ENCODE results near the gene FSCN2. TPM values are rescaled to one million over a fixed set of nuclear protein-coding genes. Genes with fewer than 3 reads are reported as not detected.
A peak's percentile ranks its signal among the peaks of the same experiment; 100 is the strongest.

FSCN2 gene
- total and polyA plus RNA-seq, 2 donors (not counting 1 experiment from before 2014, with no cell fraction given): 0.35 to 2.0 TPM

DNA sequence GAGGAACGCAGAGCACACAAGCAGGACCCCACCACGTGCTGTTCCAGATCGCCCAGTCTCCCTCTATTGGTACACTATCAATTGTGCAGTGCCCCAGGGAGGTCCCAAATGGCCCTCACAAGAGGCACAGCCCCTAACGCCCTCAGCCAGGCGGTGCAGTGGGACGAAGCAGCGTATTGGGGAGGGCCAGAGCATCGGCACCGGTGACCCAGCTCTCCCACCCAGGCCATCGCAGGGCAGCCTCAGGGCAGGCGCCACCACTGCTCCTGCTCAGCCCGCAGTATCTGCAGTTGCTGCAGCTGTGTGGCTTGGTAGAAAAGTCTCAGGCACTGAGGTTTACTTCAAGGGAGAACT lies 29.9 kb downstream of the FSCN2 start:
- Histone ChIP-seq H3K9ac (ENCODE audit: insufficient read depth, low read length) (no peak overlapping the region), H3K79me2 (ENCODE audit: control insufficient read depth, insufficient read depth, low read length) (no peaks in the 10 kb centered on the region), H3K4me3 (replicated peaks in 1 of 4; ENCODE audit: control extremely low read depth in 1 of 4, insufficient read depth in 1 of 4, low read depth in 3 of 4, low read length in 4 of 4) (no peak overlapping the region), H4K20me1 (ENCODE audit: control insufficient read depth, extremely low read depth, insufficient read depth, low read length) (no peaks in the 10 kb centered on the region), H3K4me1 (ENCODE audit: control insufficient read depth, extremely low read depth, insufficient read depth, low read length) (peaks cover 28% of the 10 kb centered on the region), H3K36me3 (ENCODE audit: control insufficient read depth, insufficient read depth, low read length) (peaks cover 25% of the 10 kb centered on the region), H3K9me3 (ENCODE audit: control insufficient read depth, insufficient read depth, low read depth, low read length) (no peaks in the 10 kb centered on the region), H2AFZ (ENCODE audit: low read length) (no peak overlapping the region), H3K27ac (ENCODE audit: insufficient read depth, low read length) (no peak overlapping the region), H3K27me3 (ENCODE audit: control insufficient read depth, insufficient read depth, low read length) (no peaks in the 10 kb centered on the region), H3K4me2 (ENCODE audit: extremely low read depth, insufficient read depth, low read length) (no peak overlapping the region)
- TF ChIP-seq EZH2 (IDR thresholded peaks at IDR 0.05; ENCODE audit: low read length, missing control alignments) (no peak), CTCF (conservative IDR thresholded peaks at IDR 0.05 in 1 of 2, IDR thresholded peaks at IDR 0.05 in 1 of 2; ENCODE audit: low read depth in 1 of 2, low read length in 2 of 2) (no peak)
- DNase-seq (ENCODE audit: low read depth in 2 of 2): no peak

GRCh38 chr17:81558941-81559806 lies 31.0 kb downstream of the FSCN2 start:
- TF ChIP-seq CTCF (conservative IDR thresholded peaks at IDR 0.05 in 1 of 2, IDR thresholded peaks at IDR 0.05 in 1 of 2; ENCODE audit: low read depth in 1 of 2, low read length in 2 of 2) (peak; percentile 10 to 19), EZH2 (IDR thresholded peaks at IDR 0.05; ENCODE audit: low read length, missing control alignments) (no peak)
- H3K27ac ChIP-seq (ENCODE audit: insufficient read depth, low read length): no peak overlapping the region
- no peak overlapping the region for H3K4me3 ChIP-seq (replicated peaks in 1 of 4; ENCODE audit: control extremely low read depth in 1 of 4, insufficient read depth in 1 of 4, low read depth in 3 of 4, low read length in 4 of 4)
- H3K9me3 ChIP-seq (ENCODE audit: control insufficient read depth, insufficient read depth, low read depth, low read length): no peaks in the 10 kb centered on the region
- no peak for DNase-seq (ENCODE audit: low read depth in 2 of 2)
- H4K20me1 ChIP-seq (ENCODE audit: control insufficient read depth, extremely low read depth, insufficient read depth, low read length): no peaks in the 10 kb centered on the region
- no peak overlapping the region for H3K9ac ChIP-seq (ENCODE audit: insufficient read depth, low read length)
- peaks cover 22% of the 10 kb centered on the region for H3K4me1 ChIP-seq (ENCODE audit: control insufficient read depth, extremely low read depth, insufficient read depth, low read length)
- H3K4me2 ChIP-seq (ENCODE audit: extremely low read depth, insufficient read depth, low read length): no peak overlapping the region
- no peak overlapping the region for H2AFZ ChIP-seq (ENCODE audit: low read length)
- H3K36me3 ChIP-seq (ENCODE audit: control insufficient read depth, insufficient read depth, low read length): peaks cover 25% of the 10 kb centered on the region
- H3K27me3 ChIP-seq (ENCODE audit: control insufficient read depth, insufficient read depth, low read length): no peaks in the 10 kb centered on the region
- H3K79me2 ChIP-seq (ENCODE audit: control insufficient read depth, insufficient read depth, low read length): no peaks in the 10 kb centered on the region

DNA sequence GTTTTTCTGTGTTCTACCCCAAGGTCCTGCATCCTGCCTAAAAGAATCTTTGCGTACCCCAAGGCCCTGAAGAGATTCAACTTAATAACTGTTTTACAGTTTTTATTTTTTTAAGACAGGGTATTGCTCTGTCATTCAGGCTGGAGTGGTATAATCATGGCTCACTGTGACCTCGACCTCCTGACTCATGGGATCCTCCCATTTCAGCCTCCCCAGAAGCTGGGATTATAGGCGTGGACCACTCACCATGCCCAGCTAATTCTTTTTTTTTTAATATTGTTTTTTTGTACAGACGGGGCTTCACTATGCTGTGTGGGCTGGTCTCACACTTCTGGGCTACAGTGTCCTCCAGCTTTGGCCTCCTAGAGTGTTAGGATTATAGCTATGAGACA lies 33.3 kb downstream of the FSCN2 start:
- Histone ChIP-seq H3K4me2 (ENCODE audit: extremely low read depth, insufficient read depth, low read length) (no peak overlapping the region), H2AFZ (ENCODE audit: low read length) (no peak overlapping the region), H3K4me1 (ENCODE audit: control insufficient read depth, extremely low read depth, insufficient read depth, low read length) (peaks cover 26% of the 10 kb centered on the region), H3K36me3 (ENCODE audit: control insufficient read depth, insufficient read depth, low read length) (peaks cover 33% of the 10 kb centered on the region), H3K27me3 (ENCODE audit: control insufficient read depth, insufficient read depth, low read length) (no peaks in the 10 kb centered on the region), H3K9me3 (ENCODE audit: control insufficient read depth, insufficient read depth, low read depth, low read length) (no peaks in the 10 kb centered on the region), H3K27ac (ENCODE audit: insufficient read depth, low read length) (peak overlapping the region; percentile 71), H3K79me2 (ENCODE audit: control insufficient read depth, insufficient read depth, low read length) (peaks cover 2% of the 10 kb centered on the region), H3K9ac (ENCODE audit: insufficient read depth, low read length) (no peak overlapping the region), H4K20me1 (ENCODE audit: control insufficient read depth, extremely low read depth, insufficient read depth, low read length) (no peaks in the 10 kb centered on the region), H3K4me3 (replicated peaks in 1 of 4; ENCODE audit: control extremely low read depth in 1 of 4, insufficient read depth in 1 of 4, low read depth in 3 of 4, low read length in 4 of 4) (no peak overlapping the region)
- peak; percentile 59 to 67 for DNase-seq (ENCODE audit: low read depth in 2 of 2)
- TF ChIP-seq EZH2 (IDR thresholded peaks at IDR 0.05; ENCODE audit: low read length, missing control alignments): no peak
- TF ChIP-seq CTCF (conservative IDR thresholded peaks at IDR 0.05 in 1 of 2, IDR thresholded peaks at IDR 0.05 in 1 of 2; ENCODE audit: low read depth in 1 of 2, low read length in 2 of 2): no peak

Measured in fibroblast of lung (primary cell).